Testis (tissue), 2 donors: Measurements from ENCODE around the gene NUDT2.
A peak's percentile ranks its signal among the peaks of the same experiment; 100 is the strongest.

Experiments used
- CTCF ChIP-seq, 3 experiments: fragments of 450-650 bp in 2 of 3; fragments of 200-600 bp in 1 of 3; sonication (generic) in 1 of 3; IDR thresholded peaks; one replicate each; pipeline ENCODE4 v1.5.1; 2016 to 2019; ENCODE audit warnings: antibody characterized with exemption in 3 of 3, mild to moderate bottlenecking in 2 of 3, moderate library complexity in 1 of 3
- POLR2A ChIP-seq: fragments of 450-650 bp; IDR thresholded peaks from one replicate; pipeline ENCODE4 v1.6.1; 2017; ENCODE audit warnings: antibody characterized with exemption, mild to moderate bottlenecking, moderate library complexity

- TF ChIP-seq CTCF (IDR thresholded peaks at IDR 0.05) (peak; percentile 19 to 41 (median 30)), POLR2A (no peak)
These were observed 3.0 kb downstream of the NUDT2 start for GRCh38 chr9:34332076-34332964.
